Left lobe of liver (tissue), 2 donors: ENCODE results near the gene VEGFC. TPM values are rescaled to one million over a fixed set of nuclear protein-coding genes. Genes with fewer than 3 reads are reported as not detected.

ENCODE experiments used
- ATAC-seq: fragments of 200-7000 bp; cut with Tn5 transposase; one replicate; pipeline ENCODE4 v1.9.1; 2020; ENCODE audit warnings: mild to moderate bottlenecking, moderate library complexity
- DNase-seq: peaks from one replicate; pipeline ENCODE4 v3.0.0-alpha.2; 2020; ENCODE audit warnings: low spot score
- total RNA-seq: library from RNA; stranded (reverse); gene quantifications from one replicate; pipeline ENCODE4 v1.2.1, GENCODE V29; 2021
- donor health status: DM: no; HTN: no; CAD: no; lungs with moderate emphysema.
- donor health status: DM: no; HTN: yes; CAD: no.

Gene VEGFC, protein sequence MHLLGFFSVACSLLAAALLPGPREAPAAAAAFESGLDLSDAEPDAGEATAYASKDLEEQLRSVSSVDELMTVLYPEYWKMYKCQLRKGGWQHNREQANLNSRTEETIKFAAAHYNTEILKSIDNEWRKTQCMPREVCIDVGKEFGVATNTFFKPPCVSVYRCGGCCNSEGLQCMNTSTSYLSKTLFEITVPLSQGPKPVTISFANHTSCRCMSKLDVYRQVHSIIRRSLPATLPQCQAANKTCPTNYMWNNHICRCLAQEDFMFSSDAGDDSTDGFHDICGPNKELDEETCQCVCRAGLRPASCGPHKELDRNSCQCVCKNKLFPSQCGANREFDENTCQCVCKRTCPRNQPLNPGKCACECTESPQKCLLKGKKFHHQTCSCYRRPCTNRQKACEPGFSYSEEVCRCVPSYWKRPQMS
- total RNA-seq = 1.5 TPM

DNA sequence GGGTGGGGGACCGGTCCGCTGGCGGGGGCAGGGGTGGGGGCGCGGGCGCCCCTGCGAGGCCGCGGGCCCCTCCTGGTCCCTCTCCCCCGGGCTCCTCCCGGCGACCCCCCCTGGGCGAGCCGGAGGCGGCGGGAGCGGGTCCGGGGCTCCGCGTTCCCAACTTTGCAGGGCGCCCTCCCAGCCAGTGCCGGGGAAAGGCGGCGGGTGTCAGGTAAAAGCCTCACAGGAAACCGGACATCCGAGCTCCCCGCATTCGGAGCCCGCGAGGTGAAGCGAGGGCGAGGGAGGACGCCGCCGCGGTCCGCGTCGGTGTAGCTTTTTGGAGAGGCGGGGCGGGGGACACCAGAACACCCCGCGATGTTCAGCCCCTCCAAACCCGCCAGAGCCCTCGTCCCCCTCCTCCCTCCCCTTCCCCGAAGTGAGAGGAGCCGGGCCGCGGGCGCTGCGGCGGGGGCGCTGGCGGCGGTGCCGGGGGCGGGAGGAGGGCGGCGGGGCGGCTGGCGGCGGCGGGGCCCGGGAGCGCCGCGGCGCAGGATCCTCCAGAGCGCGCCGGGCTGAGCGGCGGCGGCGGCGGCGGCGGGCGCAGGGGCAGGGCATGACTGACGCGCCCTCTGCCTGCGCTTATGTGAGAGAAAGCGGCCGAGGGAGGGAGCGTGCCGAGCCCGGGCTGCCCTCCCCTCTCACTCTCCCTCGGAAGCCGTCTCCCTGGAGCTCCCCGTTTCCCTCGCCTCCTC, at the start of gene VEGFC:
Gene VEGFC (minus strand): TSS at position 597 of the 734 bp plus-strand sequence. CDS start 611 bp downstream, outside the sequence.
- ATAC-seq (peak; percentile 90), DNase-seq (peak; percentile 47)

DNA sequence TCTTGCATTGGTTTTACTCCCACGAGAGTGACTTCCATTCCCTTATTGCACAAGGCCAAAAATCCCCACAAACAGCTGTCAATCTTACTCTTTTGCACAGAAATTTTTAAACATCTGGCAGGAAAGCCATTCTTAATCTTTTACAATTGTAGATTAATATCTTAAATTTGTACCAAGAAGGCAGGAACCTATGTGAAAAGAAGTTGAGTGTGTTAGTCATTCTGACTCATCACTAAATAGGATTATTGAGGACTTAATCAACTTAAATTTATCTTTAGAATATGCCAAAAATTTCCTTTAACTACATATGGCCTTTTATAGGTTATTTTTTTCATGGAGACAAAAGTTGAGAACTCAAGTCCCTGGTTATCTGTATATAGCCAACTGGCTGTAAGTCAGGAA, 49.0 kb upstream of the VEGFC start:
- ATAC-seq (no peak), DNase-seq (no peak)

DNA sequence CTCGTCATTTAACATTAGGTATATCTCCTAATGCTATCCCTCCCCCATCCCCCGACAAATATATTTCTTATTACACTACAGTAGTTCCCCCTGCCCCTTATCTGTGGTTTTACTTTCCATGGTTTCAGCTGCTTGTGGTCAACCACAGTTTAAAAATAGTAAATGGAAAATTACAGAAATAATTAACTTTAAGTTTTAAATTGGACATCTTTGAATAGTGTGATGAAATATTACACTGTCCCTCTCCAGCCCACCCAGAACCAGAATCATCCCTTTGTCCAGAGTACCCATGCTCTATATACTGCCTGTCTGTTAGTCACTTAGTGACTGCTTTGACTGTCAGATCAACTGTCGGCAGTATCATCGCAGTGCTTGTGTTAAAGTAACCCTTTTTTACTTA, 47.4 kb upstream of the VEGFC start:
- ATAC-seq (no peak), DNase-seq (no peak)

DNA sequence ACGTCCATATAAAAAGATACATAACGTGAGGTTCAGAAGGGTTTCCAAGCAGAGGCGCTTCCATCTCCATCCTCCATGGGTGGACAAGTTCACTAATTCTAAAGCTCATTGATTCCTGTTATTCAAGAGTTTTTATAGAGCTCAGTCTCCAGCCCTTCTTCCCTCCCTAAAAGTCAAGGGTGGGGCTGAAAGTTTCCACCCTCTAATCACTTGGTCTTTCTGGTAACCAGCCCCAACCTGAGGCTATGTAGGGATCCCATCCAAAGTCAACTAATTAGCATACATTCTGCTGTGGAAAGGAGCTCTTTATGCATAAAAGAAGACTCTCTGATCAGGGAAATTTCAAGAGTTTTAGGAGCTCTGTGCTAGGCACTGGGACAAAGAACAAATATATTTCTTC, 46.9 kb upstream of the VEGFC start:
- DNase-seq = no peak

DNA sequence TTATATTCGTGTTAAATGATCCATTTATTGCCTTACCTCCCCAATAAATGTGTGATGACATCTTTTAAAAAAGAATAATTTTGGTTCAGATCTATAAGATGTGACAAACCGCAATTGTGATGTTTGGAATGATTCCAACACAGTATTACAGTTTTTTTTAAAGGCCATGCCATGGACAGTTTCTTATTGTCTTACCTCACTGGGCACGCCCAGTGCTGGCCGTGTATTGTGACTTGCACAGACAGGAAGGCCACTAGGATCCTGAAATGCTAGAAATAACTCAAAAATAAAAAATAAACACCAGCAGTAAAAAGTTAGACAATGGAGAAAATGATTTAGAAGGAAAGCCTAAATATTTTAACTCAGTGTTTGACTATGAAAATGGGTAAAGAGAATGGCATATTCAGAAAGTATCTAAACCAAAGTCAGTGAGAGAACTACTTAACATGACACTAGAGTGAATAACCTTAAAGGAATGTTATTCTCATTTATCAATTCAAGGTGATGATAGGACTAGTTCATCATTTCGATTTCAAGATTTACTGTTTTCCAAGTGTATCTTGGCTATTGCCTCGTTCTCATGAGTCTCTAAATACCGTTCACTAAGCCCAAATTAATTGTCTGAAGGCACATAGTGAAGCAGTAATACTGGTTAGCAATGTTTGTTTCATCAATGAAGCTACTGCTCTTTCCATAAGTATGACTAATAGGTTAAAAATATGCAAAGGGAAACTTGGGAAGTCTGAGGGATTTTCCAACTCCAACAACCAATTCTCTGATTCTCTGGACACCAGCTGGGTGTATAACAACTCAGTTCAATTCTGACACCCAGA, 46.1 kb upstream of the VEGFC start:
- ATAC-seq = no peak

More for the DNA sequence above, 46.9 kb upstream of the VEGFC start:
- ATAC-seq = no peak

DNA sequence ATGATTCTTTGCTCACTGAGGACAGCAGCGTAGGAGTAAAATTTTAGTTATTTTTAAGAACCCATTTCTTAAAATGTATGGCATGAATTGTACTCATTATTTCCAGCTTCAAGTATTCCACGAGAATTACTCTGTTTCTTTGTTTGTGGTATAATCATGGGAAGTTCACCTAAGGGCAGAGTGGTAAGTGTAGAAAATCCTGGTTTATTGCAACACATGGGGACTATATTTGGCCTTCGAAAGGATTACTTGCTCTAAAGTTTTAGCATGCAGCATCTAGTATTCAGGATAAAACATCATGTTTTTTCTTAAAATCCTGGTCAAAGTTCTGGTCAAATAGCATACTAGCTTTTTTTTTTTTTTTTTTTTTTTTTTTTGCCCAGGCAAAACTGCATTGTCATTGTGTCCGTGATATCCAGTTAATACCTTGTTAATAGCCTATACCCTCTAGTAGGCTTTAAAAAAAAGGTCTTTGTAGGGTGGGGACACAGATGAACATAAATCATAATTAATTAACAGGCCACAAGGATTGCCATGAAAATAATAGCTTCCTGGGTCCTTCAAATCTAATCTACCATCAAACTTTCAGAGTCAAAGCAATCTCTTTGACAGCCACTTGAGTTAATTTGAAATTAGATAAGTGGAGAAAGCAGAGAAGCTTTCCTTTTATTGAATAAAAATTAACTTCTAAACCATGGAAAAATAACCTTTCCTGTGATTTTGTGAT, 44.6 kb upstream of the VEGFC start:
- DNase-seq = no peak
- ATAC-seq = no peak

More for the DNA sequence above, 46.1 kb upstream of the VEGFC start:
- DNase-seq = no peak

DNA sequence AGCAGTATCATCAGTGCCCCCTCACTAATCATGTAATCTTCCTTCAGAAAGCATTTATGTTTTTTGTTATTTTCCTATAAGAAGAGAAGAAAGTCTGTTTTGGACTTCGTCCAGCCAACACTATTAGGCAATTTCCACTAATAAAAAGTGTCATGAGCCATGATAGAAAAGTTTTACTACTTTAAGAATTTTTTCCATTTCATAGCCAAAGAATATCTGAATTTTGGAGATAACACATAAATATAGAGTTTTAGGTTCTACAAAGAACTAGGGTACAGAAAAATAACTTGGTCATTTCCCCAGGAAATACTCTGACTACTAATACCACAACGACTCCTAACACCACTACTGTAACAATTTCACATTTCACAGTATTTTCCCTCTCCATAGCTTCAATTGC, 41.8 kb upstream of the VEGFC start:
- no peak for DNase-seq
- no peak for ATAC-seq

DNA sequence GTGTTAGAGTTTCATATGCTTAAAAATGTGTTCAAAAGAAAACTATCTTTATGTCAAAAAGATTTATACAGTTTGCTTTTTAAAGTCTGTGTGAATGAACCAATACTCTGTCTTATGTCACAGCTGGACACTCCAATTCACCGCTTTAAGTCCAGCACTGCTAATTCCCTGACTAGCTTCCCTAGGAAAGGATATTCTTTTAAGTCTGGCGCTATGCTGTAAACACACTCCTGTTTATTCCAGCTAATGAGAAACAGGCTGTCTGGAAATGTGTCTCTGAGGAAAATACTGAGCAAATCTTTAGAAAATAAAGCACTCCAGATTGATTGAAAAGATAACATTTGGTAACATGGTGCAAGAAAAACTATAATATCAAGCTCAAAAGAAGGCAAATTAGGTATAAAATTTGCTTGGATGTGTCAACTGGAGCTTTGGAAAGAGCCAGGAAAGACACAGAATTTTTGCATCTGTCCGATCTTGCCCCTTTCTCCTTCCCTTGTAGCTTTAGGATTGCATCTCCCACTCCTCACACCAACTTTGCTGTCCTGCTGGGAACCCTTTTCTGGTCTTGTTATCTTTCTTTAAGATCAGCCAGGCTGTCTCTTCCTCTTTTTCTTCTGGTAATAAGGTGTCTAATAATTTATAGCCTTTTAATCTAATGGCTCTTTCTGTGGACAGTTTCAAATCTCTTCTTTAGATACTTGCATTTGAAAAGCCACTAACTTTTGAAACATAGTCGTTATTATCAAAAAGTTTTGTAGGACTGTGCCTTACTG, 40.9 kb upstream of the VEGFC start:
- DNase-seq = no peak
- no peak for ATAC-seq

DNA sequence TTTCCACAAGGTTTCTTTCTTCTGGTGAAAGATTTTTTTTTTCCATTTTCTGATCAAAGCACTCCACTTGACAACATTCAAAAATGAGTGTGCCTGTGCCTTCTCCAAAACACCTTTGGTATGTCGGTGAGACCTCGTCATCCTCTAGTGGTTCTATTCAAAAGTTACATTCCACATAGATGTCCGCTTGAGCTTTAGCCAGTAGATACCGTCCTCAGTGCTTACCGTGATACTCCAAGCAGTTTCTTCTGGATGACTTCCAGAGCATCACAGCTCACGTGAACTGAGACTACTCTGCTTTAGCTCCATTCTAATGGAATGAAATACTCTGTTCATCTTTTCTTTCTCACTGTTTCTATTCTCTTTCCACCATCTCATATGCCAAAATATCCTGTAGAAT, 38.2 kb upstream of the VEGFC start:
- ATAC-seq (no peak), DNase-seq (no peak)

DNA sequence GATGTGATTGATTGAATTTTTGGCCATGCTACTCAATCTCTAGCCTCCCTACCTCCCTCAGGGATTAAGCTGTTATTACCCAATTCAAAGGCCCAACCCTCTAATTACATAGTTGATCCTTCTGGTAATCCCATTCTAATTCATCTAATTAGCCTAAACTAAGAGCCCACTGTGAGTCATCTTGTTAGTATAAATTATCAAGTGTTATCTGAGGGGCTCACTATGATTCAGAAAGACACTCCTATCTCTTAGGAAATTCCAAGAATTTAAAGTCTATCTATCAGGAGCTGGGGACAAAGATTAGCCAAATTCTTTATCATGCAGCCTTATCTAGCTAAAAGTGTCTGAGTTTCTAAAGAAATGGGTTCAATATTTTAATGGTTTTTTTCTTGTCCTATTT, 32.9 kb upstream of the VEGFC start:
- no peak for ATAC-seq
- no peak for DNase-seq

DNA sequence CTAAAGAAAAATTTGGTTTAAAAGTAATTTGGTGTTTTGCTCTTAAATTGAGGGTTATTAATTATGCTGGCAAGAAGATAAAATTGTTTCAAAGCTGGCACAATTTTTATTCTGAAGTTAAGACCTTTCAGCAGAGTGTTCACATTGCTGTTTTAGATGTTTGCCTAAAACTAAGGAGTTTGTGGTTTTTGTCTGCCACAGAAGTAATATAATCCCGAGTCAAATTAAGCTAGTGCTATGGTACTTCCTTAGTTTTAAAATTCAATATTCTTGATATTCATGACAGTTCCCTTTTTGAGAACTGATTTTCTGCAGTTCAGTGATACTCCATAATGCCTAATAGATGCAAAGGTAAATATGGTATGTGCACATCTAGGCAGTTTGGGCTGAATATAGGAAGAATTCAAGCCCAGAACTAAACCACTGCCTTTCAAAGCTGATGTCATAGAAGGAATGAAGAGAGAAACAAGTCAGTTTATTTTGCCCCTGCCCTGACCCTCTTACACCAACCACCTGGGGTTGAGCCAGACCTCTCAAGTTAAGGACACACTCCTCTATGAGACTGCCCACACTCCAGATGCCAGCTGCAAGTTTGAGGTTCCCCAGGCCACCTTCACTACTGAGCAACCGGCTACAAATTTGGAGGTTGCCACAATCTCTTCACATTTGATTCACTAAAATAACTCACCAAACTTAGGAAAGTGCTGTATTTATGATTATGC, 32.1 kb upstream of the VEGFC start:
- DNase-seq = no peak

DNA sequence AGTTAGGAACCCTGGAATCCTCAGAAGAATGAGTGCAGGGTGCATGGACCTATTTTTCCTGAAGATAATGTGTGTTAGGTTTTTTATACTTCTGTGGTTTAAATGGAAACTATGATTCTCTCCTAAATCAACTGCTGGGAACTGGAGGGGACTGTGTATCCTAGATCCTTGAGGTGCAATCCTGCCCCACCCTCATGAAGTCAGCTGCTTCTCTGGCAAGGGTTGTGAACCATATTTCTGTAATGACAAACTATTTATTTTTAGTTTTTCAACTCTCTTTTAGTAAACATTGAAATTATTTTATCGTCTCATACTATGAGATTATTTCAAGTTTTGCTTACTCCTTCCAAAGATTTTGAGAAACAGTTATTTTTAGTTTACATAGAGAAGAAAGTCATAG, 25.8 kb upstream of the VEGFC start:
- DNase-seq (no peak), ATAC-seq (no peak)

More for the DNA sequence above, 32.1 kb upstream of the VEGFC start:
- no peak for ATAC-seq

DNA sequence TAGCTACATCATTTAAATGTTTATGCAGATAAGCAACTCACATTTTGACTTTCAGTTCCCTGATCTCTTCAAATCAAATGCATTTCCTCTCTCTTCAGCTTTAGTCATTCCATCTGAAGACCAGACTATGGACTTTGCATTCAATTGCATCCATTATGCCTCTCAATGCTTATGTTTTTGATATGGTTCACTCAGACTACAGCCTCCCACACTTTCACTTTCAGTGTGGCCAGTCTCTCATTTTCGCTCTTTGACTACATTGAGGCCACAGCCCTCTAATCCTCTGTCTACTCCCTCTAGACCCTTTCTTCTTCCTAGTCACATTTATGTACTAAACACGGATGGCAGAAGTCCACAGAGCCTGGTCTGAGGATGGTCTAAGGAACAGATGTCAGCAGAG, 24.5 kb upstream of the VEGFC start:
- ATAC-seq (no peak), DNase-seq (no peak)

DNA sequence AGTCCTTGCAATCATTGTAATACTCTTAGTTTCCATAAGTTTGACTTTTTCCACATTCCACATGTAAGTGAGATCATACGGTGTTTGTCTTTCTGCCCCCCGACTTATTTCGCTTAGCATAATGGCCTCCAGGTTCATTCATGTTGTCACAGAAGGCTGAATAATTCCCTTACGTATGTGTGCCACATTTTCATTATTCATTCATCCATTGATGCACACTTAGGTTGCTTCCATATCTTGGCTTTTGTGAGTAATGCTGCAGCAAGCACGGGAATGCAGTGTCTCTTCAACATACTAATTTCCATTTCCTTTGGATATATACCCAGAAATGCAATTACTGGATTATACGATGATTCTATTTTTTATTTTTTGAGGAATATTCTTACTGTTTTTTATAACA, 22.0 kb upstream of the VEGFC start:
- DNase-seq (no peak), ATAC-seq (no peak)

DNA sequence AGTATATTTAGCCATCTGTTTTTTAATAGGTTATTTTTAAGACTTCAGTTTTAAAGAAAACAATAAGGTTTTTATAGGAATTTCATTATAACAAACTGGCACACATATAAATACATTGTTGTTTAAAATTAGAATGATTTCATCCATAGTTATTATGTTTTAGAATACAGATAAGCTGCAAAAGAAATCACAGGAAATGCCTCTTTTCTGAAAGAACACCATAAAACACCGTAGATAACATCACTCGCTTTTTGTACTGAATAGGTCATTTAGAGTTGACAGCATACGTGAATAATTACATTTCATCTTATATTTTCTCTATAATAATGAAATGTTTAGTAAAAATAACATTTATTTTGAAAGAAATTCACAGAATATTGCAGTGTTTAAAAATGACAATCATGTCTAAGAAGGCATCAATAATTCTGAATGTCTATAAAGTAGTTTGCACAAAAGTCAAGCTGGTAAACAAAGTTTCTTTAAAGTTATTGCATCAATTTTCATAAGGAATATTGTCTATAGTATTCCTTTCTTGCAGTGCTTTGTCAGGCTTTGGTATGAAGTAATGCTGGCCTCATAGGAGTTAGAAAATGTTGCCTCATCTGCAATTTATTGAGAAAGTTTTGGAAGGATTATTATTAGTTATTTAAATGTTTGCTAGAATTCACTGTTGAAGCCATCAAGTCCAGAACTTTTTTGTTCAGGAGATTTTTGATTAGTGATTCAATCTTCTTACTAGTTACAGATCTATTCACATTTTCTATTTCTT, 17.9 kb upstream of the VEGFC start:
- no peak for DNase-seq

DNA sequence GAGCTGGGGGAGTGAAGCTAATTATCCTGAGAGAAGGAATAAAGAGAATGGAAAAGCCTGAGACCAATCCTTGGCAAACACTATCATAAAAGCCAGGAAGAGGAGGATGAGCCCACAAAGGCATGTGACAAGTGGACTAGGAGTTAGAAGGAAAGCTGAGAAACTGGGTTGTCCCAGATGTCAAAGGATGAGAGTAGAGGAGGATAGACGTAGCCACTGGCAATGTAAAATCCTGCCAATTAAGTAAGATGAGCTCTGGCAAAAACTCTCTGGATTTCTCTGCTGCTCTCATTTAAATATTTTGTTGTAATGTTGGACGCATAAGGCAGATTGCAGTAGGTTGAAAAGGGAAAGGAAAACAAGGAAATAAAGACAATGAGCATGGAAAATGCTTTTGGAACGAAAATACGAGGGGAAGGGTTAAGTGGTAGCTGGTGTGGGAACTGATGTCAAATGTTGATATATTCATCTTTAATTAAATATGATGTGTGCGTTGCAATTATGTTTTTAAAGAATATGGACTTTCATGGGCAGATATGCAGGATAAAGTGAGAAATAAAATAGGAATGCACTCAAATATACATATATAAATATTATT, 14.2 kb upstream of the VEGFC start:
- ATAC-seq (no peak), DNase-seq (no peak)

More for the DNA sequence above, 17.9 kb upstream of the VEGFC start:
- ATAC-seq = no peak

DNA sequence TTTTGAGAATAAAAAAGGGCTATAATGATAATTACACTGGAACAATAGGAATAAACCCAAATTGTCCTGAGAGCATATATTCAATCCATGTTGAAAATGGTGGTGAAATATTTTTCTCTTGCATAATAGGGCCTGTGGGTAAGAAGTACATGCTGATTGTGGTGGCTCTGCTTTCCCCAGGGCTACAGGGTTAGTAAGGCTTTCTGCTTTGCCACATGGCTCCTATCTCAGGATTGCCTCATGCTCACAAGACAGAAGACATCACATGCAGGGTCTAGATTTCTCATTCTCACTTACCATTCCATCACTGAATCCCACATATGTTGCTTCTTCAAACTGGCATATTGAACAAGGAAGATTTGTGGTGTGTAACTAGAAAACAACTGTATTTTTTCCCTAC, 12.4 kb upstream of the VEGFC start:
- ATAC-seq = no peak
- DNase-seq = no peak

DNA sequence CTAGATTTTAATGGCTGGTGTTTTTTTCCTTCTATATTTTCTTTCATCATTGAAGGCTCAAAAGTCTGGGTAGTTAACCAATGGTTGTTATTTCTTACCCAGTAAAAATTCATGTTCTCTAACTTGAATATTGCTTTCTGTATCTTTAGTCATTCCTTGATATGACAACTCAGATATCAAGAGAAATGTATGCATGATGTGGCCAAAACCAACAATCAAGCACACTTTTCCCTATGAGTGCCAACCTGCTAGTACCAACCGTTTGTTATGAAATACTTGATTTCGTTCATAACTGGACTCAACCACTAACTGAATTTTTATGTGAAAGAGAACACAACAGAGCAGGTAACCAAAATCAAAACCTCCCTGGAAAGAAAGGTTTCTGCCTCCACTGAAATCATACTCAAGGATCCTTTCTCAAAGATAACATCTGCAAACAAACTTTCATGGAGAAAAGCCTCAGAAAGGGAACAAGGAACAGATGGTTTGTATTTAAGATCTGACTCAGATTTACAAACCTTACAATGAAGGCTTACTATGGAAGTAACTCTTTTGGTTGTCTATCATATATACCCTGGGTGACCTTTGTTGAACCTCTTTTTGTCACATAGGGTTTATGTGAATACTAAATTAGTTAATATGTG, 8.3 kb upstream of the VEGFC start:
- DNase-seq (no peak), ATAC-seq (no peak)
